Spleen (tissue), 11 donors: Measurements from ENCODE around the gene ISCA2. TPM values are rescaled to one million over a fixed set of nuclear protein-coding genes. Genes with fewer than 3 reads are reported as not detected.
A peak's percentile ranks its signal among the peaks of the same experiment; 100 is the strongest.

Source experiments
- DNase-seq: peaks from one replicate; pipeline ENCODE4 v3.0.0-alpha.2; 2020
- H3K27ac ChIP-seq, 8 donors: fragments of 200-600 bp; sonication (generic) in 7 of 8; 1 replicate in 4 of 8; 2 replicates in 4 of 8; pipeline versions ENCODE4 v1.5.0 to v1.8.0; 2016 to 2021; ENCODE audit warnings: inconsistent platforms in 4 of 8, mild to moderate bottlenecking in 4 of 8, moderate library complexity in 1 of 8
- H3K27me3 ChIP-seq, 7 donors: fragments of 200-600 bp; sonication (generic) in 6 of 7; replicated peaks in 1 of 7; 1 replicate in 4 of 7; 2 replicates in 3 of 7; pipeline versions ENCODE4 v1.5.0 to v1.8.0; 2016 to 2021; ENCODE audit warnings: inconsistent platforms in 3 of 7, mild to moderate bottlenecking in 1 of 7
- H3K36me3 ChIP-seq, 6 donors: fragments of 200-600 bp; sonication (generic) in 5 of 6; 1 replicate in 4 of 6; 2 replicates in 2 of 6; pipeline versions ENCODE4 v1.5.0 to v1.8.0; 2016 to 2021; ENCODE audit warnings: inconsistent platforms in 2 of 6
- H3K4me1 ChIP-seq, 6 donors: fragments of 200-600 bp; sonication (generic) in 5 of 6; 1 replicate in 3 of 6; 2 replicates in 3 of 6; pipeline versions ENCODE4 v1.5.0 to v1.8.0; 2016 to 2021; ENCODE audit warnings: inconsistent platforms in 3 of 6
- H3K4me3 ChIP-seq, 8 donors: fragments of 200-600 bp; sonication (generic) in 7 of 8; 1 replicate in 4 of 8; 2 replicates in 4 of 8; pipeline versions ENCODE4 v1.5.0 to v1.8.0; 2016 to 2021; ENCODE audit warnings: inconsistent platforms in 4 of 8, mild to moderate bottlenecking in 4 of 8, moderate library complexity in 2 of 8
- H3K9me3 ChIP-seq, 8 donors: fragments of 200-600 bp; sonication (generic) in 7 of 8; 1 replicate in 4 of 8; 2 replicates in 4 of 8; pipeline versions ENCODE4 v1.5.0 to v1.8.0; 2016 to 2021; ENCODE audit warnings: inconsistent platforms in 4 of 8
- CTCF ChIP-seq, 11 experiments: fragments of 200-600 bp in 7 of 11; fragments of 450-650 bp in 4 of 11; sonication (generic) in 4 of 11; IDR thresholded peaks in 8 of 11; conservative IDR thresholded peaks in 3 of 11; 1 replicate in 7 of 11; 2 replicates in 4 of 11; pipeline versions ENCODE4 v1.4.0 to v1.8.0; 2016 to 2021; ENCODE audit warnings: antibody characterized with exemption in 11 of 11, inconsistent platforms in 4 of 11, mild to moderate bottlenecking in 1 of 11
- POLR2A ChIP-seq, 3 donors: fragments of 450-650 bp; IDR thresholded peaks; one replicate each; pipeline ENCODE4 v1.5.1; 2017; ENCODE audit warnings: antibody characterized with exemption in 3 of 3, mild to moderate bottlenecking in 1 of 3
- POLR2AphosphoS5 ChIP-seq, 3 donors: sonication (generic); formaldehyde crosslinking; IDR thresholded peaks; one replicate each; pipeline ENCODE4 v1.5.1; 2017; ENCODE audit warnings: antibody characterized with exemption in 3 of 3
- WGBS, 5 donors: extraction: QIAGEN DNeasy Blood & Tissue Kit in 3 of 5; methylation state at CpG; one replicate each; pipeline versions ENCODE4 v1.1.5 to v1.1.7; 2013 to 2018; 5-methylcytosine and 5-hydroxymethylcytosine counted together
- intact Hi-C: fragments of 100-400 bp; cut with DNase I; formaldehyde crosslinking; loops from one replicate; pipeline ENCODE4 v1.15.0; 2023; ENCODE audit warnings: low total_unique reads
- polyA plus RNA-seq, 3 donors: library from polyadenylated mRNA; stranded (reverse); fragments of 200-250 nt; gene quantifications; one replicate each; pipeline ENCODE4 v1.2.1, GENCODE V29; 2013
- total RNA-seq, 7 donors: library from RNA; depleted of rRNA in 3 of 7; stranded (reverse); fragments of >200 nt in 3 of 7; fragmentation: NEBNext Ultra II Directional in 4 of 7; extraction: Animal tissue kit (Norgen Biotek cat#: 25700) in 4 of 7; gene quantifications; one replicate each; pipeline versions ENCODE4 v1.1.0 to v1.2.1, GENCODE V29; 2016 to 2021
- donor health status: healthy with polysubstance abuse.
- donor health status: DM: no; HTN: no; CAD: no; lungs with moderate emphysema.
- donor health status: DM: no; HTN: no; CAD: no.
- donor health status: Bipolar disorder and iron deficiency.
- donor health status: healthy.
- donor health status: DM: no; HTN: no; CAD: no.
- donor health status: DM: yes; HTN: yes; CAD: no.

Gene ISCA2
- total and polyA plus RNA-seq, 10 donors: 11.7 to 28.9 (median 22.7) TPM

- peak; percentile 15 for DNase-seq
- WGBS, 5 donors: 50 to 65% (median 56%) methylated on average over 6 of the region's 6 CpGs
- intact Hi-C loops: no loop called here
- TF ChIP-seq CTCF (IDR thresholded peaks at IDR 0.05 in 8 of 11, conservative IDR thresholded peaks at IDR 0.05 in 3 of 11): no peak
- no peak for TF ChIP-seq POLR2AphosphoS5 (IDR thresholded peaks at IDR 0.05)
- TF ChIP-seq POLR2A (IDR thresholded peaks at IDR 0.05): no peak
- Histone ChIP-seq H3K27ac (no peak overlapping the region), H3K4me3 (no peak overlapping the region), H3K9me3 (no peaks in the 10 kb centered on the region), H3K36me3 (no peaks in the 10 kb centered on the region), H3K4me1 (peaks cover 0 to 27% (median 17%) of the 10 kb centered on the region in 6 donors), H3K27me3 (peaks cover 0 to 3% (median 0%) of the 10 kb centered on the region in 7 donors)
Observed at GRCh38 chr14:74518221-74518620, 24.7 kb downstream of the ISCA2 start.

GRCh38 chr14:74519316-74520074 lies 25.9 kb downstream of the ISCA2 start:
- WGBS, 5 donors: 70 to 97% (median 87%) methylated on average over 6 of the region's 6 CpGs
- Histone ChIP-seq H3K9me3 (no peaks in the 10 kb centered on the region), H3K27ac (no peak overlapping the region), H3K36me3 (no peaks in the 10 kb centered on the region), H3K4me3 (no peak overlapping the region), H3K27me3 (peaks cover 0 to 3% (median 0%) of the 10 kb centered on the region in 7 donors), H3K4me1 (peaks cover 0 to 20% (median 11%) of the 10 kb centered on the region in 6 donors)
- peak; percentile 47 for DNase-seq
- intact Hi-C loops: no loop called here
- TF ChIP-seq POLR2AphosphoS5 (IDR thresholded peaks at IDR 0.05): no peak

GRCh38 chr14:74521756-74522155 lies 28.2 kb downstream of the ISCA2 start:
- DNase-seq: peak; percentile 68
- 86 to 93% (median 88%) methylated on average over 8 to 10 of the region's 10 CpGs for WGBS, 5 donors
- Histone ChIP-seq H3K27me3 (peaks cover 0 to 2% (median 0%) of the 10 kb centered on the region in 7 donors), H3K36me3 (no peaks in the 10 kb centered on the region), H3K27ac (no peak overlapping the region), H3K4me1 (peaks cover 0 to 12% (median 2%) of the 10 kb centered on the region in 6 donors), H3K9me3 (no peaks in the 10 kb centered on the region), H3K4me3 (no peak overlapping the region)
- TF ChIP-seq POLR2AphosphoS5 (IDR thresholded peaks at IDR 0.05): no peak
- no peak for TF ChIP-seq CTCF (IDR thresholded peaks at IDR 0.05 in 8 of 11, conservative IDR thresholded peaks at IDR 0.05 in 3 of 11)
- intact Hi-C loops: no loop called here

- H3K36me3 ChIP-seq: no peaks in the 10 kb centered on the region
- H3K27me3 ChIP-seq: peaks cover 0 to 2% (median 0%) of the 10 kb centered on the region in 7 donors
- intact Hi-C loops: no loop called here
- no peak overlapping the region for H3K4me3 ChIP-seq
- WGBS, 5 donors: 87 to 95% (median 91%) methylated on average over 7 of the region's 7 CpGs
- no peak overlapping the region for H3K27ac ChIP-seq
- no peak for TF ChIP-seq POLR2A (IDR thresholded peaks at IDR 0.05)
- no peak for TF ChIP-seq CTCF (IDR thresholded peaks at IDR 0.05 in 8 of 11, conservative IDR thresholded peaks at IDR 0.05 in 3 of 11)
- no peak for TF ChIP-seq POLR2AphosphoS5 (IDR thresholded peaks at IDR 0.05)
- H3K4me1 ChIP-seq: peaks cover 0 to 7% (median 2%) of the 10 kb centered on the region in 6 donors
- peak; percentile 60 for DNase-seq
- H3K9me3 ChIP-seq: no peaks in the 10 kb centered on the region
Observed at GRCh38 chr14:74522740-74523139, 29.2 kb downstream of the ISCA2 start.
